GM20431 (cell line): ENCODE results near the gene OTOF.
"Not testable (repeated sequence)": the region's sequence is repeated elsewhere in the genome, so short reads cannot be mapped to it uniquely, and the experiment has no call there.

Experiments
- in situ Hi-C: fragments of 300-500 bp; cut with MseI, MboI; formaldehyde crosslinking; loops from one replicate; pipeline ENCODE4 v1.15.0; 2020; ENCODE audit warnings: low sequenced_read_pairs; ENCODE audit not compliant: unreplicated experiment

Gene OTOF

DNA sequence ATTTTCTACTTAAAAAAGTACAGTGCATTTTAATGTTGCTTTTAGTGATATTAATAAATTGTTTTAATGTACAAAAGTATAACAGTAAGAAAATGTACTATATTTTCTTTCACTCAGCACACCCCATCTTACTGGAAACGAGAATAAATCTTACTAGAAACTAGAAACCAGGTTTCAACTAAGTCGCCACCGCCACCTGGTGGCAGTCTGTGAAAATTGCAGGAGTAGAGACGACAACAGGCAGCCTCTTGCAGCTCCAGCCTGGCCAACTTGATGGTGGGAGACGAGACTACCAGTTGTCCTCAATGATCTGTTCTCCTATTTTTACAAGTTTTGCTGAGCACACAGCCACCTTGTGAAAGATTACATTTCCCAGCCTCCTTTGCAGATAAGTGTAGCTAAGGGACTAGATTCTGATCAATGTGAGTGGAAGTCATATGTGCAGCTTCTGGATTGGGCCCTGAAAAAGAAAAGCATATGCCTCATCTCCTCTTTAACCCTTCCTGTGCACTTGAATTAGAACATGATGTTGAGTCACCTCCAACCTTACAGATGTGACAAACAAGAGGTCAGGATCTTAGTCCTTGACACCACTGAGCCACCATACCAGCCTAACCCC, 8.7 kb downstream of the OTOF start:
- in situ Hi-C loops: no loop called here

DNA sequence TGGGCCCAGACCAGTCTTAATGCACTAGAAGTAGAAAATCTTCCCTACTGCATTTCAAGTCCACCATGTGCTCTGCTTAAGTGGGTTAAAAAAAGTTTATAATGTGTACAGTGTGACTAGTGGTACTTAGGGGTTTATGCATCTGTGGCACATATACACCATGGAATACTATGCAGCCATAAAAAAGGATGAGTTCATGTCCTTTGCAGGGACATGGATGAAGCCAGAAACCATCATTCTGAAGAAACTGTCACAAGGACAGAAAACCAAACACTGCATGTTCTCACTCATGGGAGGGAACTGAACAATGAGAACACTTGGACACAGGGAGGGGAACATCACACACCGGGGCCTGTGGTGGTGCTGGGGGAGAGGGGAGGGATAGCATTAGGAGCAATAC, 9.4 kb downstream of the OTOF start:
- in situ Hi-C loops: not testable (repeated sequence)

- in situ Hi-C loops: no loop called here
Observed at GRCh38 chr2:26466662-26467310, 11.1 kb downstream of the OTOF start.

- in situ Hi-C loops: no loop called here
Observed at GRCh38 chr2:26465981-26466471, 11.9 kb downstream of the OTOF start.

- in situ Hi-C loops: no loop called here
Observed at GRCh38 chr2:26465266-26465925, 12.5 kb downstream of the OTOF start.

DNA sequence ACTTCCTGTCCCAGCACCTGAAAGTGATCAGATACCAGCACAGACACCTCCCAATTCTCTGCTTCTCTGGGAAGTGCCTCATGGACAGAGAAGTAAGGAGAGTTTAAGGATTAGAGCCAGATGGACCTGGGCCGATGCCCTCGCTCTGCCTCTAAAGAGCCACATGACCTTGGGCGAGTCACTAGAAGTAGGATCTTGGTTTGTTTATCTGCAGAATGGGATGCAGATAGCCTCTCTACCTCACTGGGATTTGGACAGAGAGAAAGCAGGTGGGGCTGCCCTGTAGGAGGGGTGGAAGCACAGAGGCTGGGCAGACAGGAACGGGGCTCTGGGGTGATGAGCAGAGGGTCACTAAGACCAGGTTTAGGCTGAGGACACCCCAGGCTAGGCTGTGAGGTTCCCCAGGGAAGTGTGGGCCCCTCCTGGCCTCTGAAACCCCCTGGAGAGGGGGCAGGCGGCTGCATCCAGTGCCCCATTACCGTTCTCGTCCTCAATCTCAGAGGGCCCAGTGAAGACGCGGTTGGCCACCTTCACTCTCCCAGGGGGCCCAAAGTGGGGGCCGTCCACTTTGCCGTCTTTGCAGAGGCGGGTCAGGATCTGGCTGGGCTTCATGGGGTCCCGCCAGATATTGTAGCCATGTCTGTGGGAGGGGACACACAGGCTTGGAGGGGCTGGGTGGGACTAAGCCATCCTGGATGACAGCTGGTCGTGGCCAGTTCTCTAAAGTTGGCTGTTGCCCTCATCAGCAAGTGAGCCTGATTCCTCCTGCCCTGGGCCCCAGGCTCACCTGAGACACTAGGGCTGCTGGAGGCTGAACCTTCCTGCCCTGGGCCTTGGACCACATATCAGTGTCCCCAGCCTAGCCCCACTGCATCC, 13.3 kb downstream of the OTOF start:
- in situ Hi-C loops: no loop called here

DNA sequence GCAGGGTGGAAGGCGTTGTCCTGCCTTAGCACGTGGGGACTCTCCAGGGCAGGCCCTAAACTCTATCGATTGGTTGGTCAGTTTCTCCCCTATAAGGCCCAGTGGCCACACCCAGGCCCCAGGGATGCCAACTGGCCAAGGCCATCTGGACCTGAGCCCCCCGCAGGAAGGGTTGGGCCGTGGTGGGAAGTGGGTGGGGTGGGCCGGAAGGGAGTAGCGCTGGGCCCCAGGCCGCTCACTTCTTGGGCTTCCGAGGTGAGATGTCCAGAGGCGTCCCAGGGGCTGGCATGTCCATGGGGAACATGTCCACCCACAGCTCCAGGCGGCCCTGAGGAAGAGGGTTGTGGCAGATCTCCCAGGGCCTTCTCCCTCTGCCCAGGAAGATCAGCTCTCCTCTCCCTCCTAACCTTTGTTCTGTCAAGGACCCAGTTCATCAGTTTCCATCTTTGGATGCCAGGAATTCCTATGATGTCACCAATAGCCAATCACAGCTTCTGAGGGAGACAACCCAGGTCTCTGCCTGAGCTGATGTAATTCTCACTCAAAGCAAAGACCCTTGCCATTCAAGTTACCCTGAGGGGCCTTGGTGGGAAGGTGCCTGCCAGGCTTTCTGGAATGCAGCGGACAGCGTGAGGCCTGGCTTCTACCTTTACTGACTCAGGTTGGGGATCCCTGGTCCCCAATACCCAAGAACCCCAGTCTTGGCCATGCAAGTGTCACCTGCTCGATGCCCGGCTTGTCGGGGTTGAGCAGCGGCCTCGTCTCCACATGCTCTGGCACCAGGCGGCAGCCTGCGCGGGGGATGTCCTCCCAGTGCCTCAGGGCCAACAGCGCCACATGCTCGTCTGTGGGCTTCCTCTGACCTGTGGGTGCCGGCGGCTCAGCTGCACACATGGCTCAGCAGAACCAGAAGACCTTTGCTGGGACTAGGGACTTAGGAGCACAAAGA, 14.4 kb downstream of the OTOF start:
- in situ Hi-C loops: no loop called here

- in situ Hi-C loops: no loop called here
Observed at GRCh38 chr2:26462511-26463243, 15.2 kb downstream of the OTOF start.

- in situ Hi-C loops: no loop called here
Observed at GRCh38 chr2:26462100-26462499, 15.8 kb downstream of the OTOF start.

- in situ Hi-C loops: no loop called here
Observed at GRCh38 chr2:26461601-26462023, 16.3 kb downstream of the OTOF start.

- in situ Hi-C loops: no loop called here
Observed at GRCh38 chr2:26460613-26461031, 17.3 kb downstream of the OTOF start.

DNA sequence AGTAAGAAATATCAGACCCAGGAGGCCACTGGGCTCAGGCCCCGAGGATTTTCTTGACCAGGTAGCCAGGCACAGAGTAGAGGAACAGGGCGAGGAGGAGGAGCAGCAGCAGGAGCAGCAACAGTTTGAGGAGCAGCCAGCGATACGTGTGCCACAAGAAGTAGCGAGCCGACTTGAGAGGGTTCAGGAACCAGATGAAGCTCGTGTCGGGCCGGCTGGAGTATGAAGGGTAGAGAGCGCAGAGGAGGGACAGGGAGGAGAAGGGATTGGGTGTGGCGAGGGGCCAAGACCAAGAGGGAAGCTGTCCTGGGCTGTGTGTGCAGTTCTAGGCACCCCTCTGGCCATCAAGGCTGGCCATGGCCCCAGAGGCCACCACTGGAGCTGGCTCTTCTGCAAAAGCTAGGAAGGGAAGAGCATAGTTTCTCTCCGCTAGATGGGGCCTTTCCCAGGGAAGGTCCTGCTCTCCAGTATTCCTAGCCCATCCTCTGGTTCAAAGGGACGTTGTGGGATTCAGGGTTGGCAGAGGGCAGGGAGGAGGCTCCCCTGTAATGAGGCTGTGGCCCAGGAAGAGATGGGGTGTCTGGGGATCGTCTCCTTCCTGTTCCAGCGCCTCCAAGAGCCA, 17.8 kb downstream of the OTOF start:
- in situ Hi-C loops: no loop called here

GRCh38 chr2:26458365-26459042, 19.4 kb downstream of the OTOF start:
- in situ Hi-C loops: no loop called here

- in situ Hi-C loops: no loop called here
Observed at GRCh38 chr2:26457695-26458364, 20.1 kb downstream of the OTOF start.

- in situ Hi-C loops: no loop called here
Observed at GRCh38 chr2:26457251-26457666, 20.7 kb downstream of the OTOF start.

- in situ Hi-C loops: no loop called here
Observed at GRCh38 chr2:26456440-26457250, 21.3 kb downstream of the OTOF start.
